ENCODE data around the gene SCO1. TPM values are rescaled to one million over a fixed set of nuclear protein-coding genes. Genes with fewer than 3 reads are reported as not detected.

The SCO1 gene
- total and polyA plus RNA-seq, 2 donors (not counting 1 experiment from before 2014, with no cell fraction given): 5.9 to 28.6 TPM

DNA sequence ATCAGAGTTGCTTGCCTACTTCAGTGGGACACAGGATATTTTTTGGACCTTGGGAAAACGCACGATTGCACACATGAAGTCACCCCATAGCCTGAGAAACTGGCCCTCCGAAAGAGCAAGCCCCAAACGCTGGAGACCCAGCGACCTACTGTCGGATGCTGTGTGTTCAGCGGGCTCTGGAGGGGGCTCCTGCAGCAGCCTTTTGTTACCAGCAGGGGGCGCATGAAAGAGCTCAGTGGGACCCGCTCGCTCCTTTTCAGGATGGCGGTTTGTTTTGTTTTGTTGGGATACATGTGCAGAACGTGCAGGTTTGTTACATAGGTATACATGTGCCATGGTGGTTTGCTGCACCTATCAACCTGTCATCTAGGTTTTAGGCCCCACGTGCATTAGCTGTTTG is 68.6 kb downstream of the SCO1 start:
- Histone ChIP-seq H3K9ac (ENCODE audit: low read length) (no peak overlapping the region), H3K9me3 (ENCODE audit: control extremely low read depth in 1 of 3, control insufficient read depth in 2 of 3, insufficient read depth in 1 of 3, low read length in 2 of 3) (no peaks in the 10 kb centered on the region), H3K27me3 (replicated peaks in 1 of 4; ENCODE audit: control extremely low read depth in 1 of 4, control insufficient read depth in 3 of 4, insufficient read depth in 4 of 4, low read length in 3 of 4) (no peaks in the 10 kb centered on the region), H2AFZ (ENCODE audit: insufficient read depth, low read depth, low read length, poor library complexity, severe bottlenecking) (no peak overlapping the region), H3K36me3 (replicated peaks in 1 of 2; ENCODE audit: control extremely low read depth in 1 of 2, control insufficient read depth in 1 of 2, extremely low read depth in 1 of 2, insufficient read depth in 2 of 2, low read length in 1 of 2) (peaks cover 0 to 12% of the 10 kb centered on the region in 2 experiments), H3K4me1 (ENCODE audit: control insufficient read depth in 2 of 2, insufficient read depth in 2 of 2, low read length in 2 of 2) (peaks cover 6 to 8% of the 10 kb centered on the region in 2 donors), H3K4me3 (ENCODE audit: control extremely low read depth in 1 of 5, extremely low read depth in 1 of 5, insufficient read depth in 1 of 5, low read depth in 2 of 5, low read length in 4 of 5) (no peak overlapping the region), H3K4me2 (replicated peaks; ENCODE audit: low read depth, low read length, poor library complexity, severe bottlenecking) (no peak overlapping the region), H3K79me2 (ENCODE audit: control insufficient read depth, insufficient read depth, low read length) (no peaks in the 10 kb centered on the region), H4K20me1 (ENCODE audit: control insufficient read depth, insufficient read depth, low read length, poor library complexity, severe bottlenecking) (no peaks in the 10 kb centered on the region), H3K27ac (ENCODE audit: low read length in 2 of 2) (no peak overlapping the region)
- POLR2A ChIA-PET: no interaction called here
- no peak overlapping the region for H3K4me3 Mint-ChIP-seq
- TF ChIP-seq EZH2 (IDR thresholded peaks at IDR 0.05; ENCODE audit: borderline replicate concordance, insufficient read depth, low read depth, low read length, poor library complexity, severe bottlenecking): no peak
- TF ChIP-seq, protein P1, sequence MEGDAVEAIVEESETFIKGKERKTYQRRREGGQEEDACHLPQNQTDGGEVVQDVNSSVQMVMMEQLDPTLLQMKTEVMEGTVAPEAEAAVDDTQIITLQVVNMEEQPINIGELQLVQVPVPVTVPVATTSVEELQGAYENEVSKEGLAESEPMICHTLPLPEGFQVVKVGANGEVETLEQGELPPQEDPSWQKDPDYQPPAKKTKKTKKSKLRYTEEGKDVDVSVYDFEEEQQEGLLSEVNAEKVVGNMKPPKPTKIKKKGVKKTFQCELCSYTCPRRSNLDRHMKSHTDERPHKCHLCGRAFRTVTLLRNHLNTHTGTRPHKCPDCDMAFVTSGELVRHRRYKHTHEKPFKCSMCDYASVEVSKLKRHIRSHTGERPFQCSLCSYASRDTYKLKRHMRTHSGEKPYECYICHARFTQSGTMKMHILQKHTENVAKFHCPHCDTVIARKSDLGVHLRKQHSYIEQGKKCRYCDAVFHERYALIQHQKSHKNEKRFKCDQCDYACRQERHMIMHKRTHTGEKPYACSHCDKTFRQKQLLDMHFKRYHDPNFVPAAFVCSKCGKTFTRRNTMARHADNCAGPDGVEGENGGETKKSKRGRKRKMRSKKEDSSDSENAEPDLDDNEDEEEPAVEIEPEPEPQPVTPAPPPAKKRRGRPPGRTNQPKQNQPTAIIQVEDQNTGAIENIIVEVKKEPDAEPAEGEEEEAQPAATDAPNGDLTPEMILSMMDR (IDR thresholded peaks at IDR 0.05): peak; percentile 22
- peaks cover 8% of the 10 kb centered on the region for H3K4me1 Mint-ChIP-seq
- CTCF ChIA-PET: interaction anchor here (2.5 to 13.3 kb wide), 4 partner anchors 10 to 216 kb away, joined by 12 to 159 read pairs (median 80); no protein-coding TSS in a partner anchor
- ATAC-seq (ENCODE audit: low read depth): no peak
- H3K27ac Mint-ChIP-seq: no peak overlapping the region
- intact Hi-C loops (cut with micrococcal nuclease): no loop called here
- WGBS (ENCODE audit: insufficient coverage): 92% methylated on average over 11 of the region's 13 CpGs
- DNase-seq: no peak
- H3K9me3 Mint-ChIP-seq (ENCODE audit: insufficient read depth): no peaks in the 10 kb centered on the region
- H3K27me3 Mint-ChIP-seq: no peaks in the 10 kb centered on the region

DNA sequence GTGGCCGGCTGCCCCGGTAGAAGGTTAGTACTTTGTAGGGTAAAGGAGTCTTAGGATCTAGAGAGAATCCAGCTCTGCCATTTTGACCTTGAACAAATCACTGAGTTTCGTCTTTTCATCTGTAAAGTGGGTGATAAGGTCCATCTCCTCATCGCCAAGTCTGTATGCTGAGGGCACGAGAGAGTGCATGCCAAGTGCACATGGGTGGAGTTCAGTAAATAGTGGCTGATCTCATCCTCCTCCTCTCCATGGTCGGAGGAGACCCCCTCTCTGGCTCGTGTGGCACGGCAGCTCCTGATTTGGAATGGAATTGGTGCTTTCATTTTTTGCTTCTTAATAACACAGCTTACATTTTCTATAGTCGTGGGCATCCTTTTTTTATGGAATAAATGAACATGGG is 70.9 kb downstream of the SCO1 start:
- DNase-seq (no peak), ATAC-seq (ENCODE audit: low read depth) (no peak)
- Histone ChIP-seq H4K20me1 (ENCODE audit: control insufficient read depth, insufficient read depth, low read length, poor library complexity, severe bottlenecking) (no peaks in the 10 kb centered on the region), H3K36me3 (replicated peaks in 1 of 2; ENCODE audit: control extremely low read depth in 1 of 2, control insufficient read depth in 1 of 2, extremely low read depth in 1 of 2, insufficient read depth in 2 of 2, low read length in 1 of 2) (peaks cover 0 to 8% of the 10 kb centered on the region in 2 experiments), H3K27me3 (replicated peaks in 1 of 4; ENCODE audit: control extremely low read depth in 1 of 4, control insufficient read depth in 3 of 4, insufficient read depth in 4 of 4, low read length in 3 of 4) (no peaks in the 10 kb centered on the region), H3K9me3 (ENCODE audit: control extremely low read depth in 1 of 3, control insufficient read depth in 2 of 3, insufficient read depth in 1 of 3, low read length in 2 of 3) (no peaks in the 10 kb centered on the region), H3K79me2 (ENCODE audit: control insufficient read depth, insufficient read depth, low read length) (no peaks in the 10 kb centered on the region), H3K4me2 (replicated peaks; ENCODE audit: low read depth, low read length, poor library complexity, severe bottlenecking) (no peak overlapping the region), H3K9ac (ENCODE audit: low read length) (no peak overlapping the region), H3K4me1 (ENCODE audit: control insufficient read depth in 2 of 2, insufficient read depth in 2 of 2, low read length in 2 of 2) (peaks cover 4 to 9% of the 10 kb centered on the region in 2 donors), H2AFZ (ENCODE audit: insufficient read depth, low read depth, low read length, poor library complexity, severe bottlenecking) (no peak overlapping the region), H3K4me3 (ENCODE audit: control extremely low read depth in 1 of 5, extremely low read depth in 1 of 5, insufficient read depth in 1 of 5, low read depth in 2 of 5, low read length in 4 of 5) (no peak overlapping the region), H3K27ac (ENCODE audit: low read length in 2 of 2) (no peak overlapping the region)
- POLR2A ChIA-PET: no interaction called here
- Mint-ChIP-seq H3K27ac (no peak overlapping the region), H3K4me1 (peaks cover 9% of the 10 kb centered on the region), H3K27me3 (no peaks in the 10 kb centered on the region), H3K4me3 (no peak overlapping the region), H3K9me3 (ENCODE audit: insufficient read depth) (no peaks in the 10 kb centered on the region)
- WGBS (ENCODE audit: insufficient coverage): 97% methylated on average over 3 of the region's 9 CpGs
- intact Hi-C loops (cut with micrococcal nuclease): no loop called here
- TF ChIP-seq, protein P1 (IDR thresholded peaks at IDR 0.05): no peak
- no peak for TF ChIP-seq EZH2 (IDR thresholded peaks at IDR 0.05; ENCODE audit: borderline replicate concordance, insufficient read depth, low read depth, low read length, poor library complexity, severe bottlenecking)
- CTCF ChIA-PET: interaction anchor here (1.3 to 13.3 kb wide), 3 partner anchors 9 to 219 kb away, joined by 3 to 113 read pairs (median 10); no protein-coding TSS in a partner anchor

All from B cell (primary cell).